HepG2 (cell line): ENCODE measurements around the gene IL1R1. TPM values are rescaled to one million over a fixed set of nuclear protein-coding genes. Genes with fewer than 3 reads are reported as not detected.

Source experiments
- AHR ChIP-seq: IDR thresholded peaks from 2 replicates; pipeline ENCODE4 v1.6.1; 2018; ENCODE audit warnings: missing genetic modification reagents, missing compliant biosample characterization
- ARNT2 ChIP-seq: sonication (generic); formaldehyde crosslinking; IDR thresholded peaks from 2 replicates; pipeline ENCODE4 v1.8.0; 2022; ENCODE audit warnings: mild to moderate bottlenecking, low read depth, missing genetic modification reagents, moderate library complexity
- ATF7-NPFF ChIP-seq: sonication (generic); formaldehyde crosslinking; IDR thresholded peaks from 2 replicates; pipeline ENCODE4 v1.8.1; 2023; ENCODE audit warnings: mild to moderate bottlenecking, low read depth, missing genetic modification reagents, moderate library complexity
- FOXA3 ChIP-seq: IDR thresholded peaks from 2 replicates; pipeline ENCODE4 v1.6.1; 2016; ENCODE audit warnings: missing genetic modification reagents, missing compliant biosample characterization
- HNF4A ChIP-seq: sonication (generic); formaldehyde crosslinking; IDR thresholded peaks from 2 replicates; pipeline ENCODE4 v1.4.0; 2020; ENCODE audit warnings: missing genetic modification reagents
- HOXA3 ChIP-seq: sonication (generic); formaldehyde crosslinking; IDR thresholded peaks from 2 replicates; pipeline ENCODE4 v1.5.0; 2020; ENCODE audit warnings: missing genetic modification reagents
- KDM6A ChIP-seq: IDR thresholded peaks from 2 replicates; pipeline ENCODE4 v1.6.1; 2016; ENCODE audit warnings: low read depth
- MXI1 ChIP-seq: IDR thresholded peaks from 3 replicates; pipeline ENCODE4 v1.6.1; 2012; ENCODE audit warnings: low read depth, low read length, inconsistent platforms, borderline replicate concordance
- ONECUT2 ChIP-seq: sonication (generic); formaldehyde crosslinking; IDR thresholded peaks from 2 replicates; pipeline ENCODE4 v1.4.0; 2020; ENCODE audit warnings: missing genetic modification reagents
- RFXANK ChIP-seq: IDR thresholded peaks from 2 replicates; pipeline ENCODE4 v1.6.1; 2016
- SALL1 ChIP-seq: sonication (generic); formaldehyde crosslinking; IDR thresholded peaks from 2 replicates; pipeline ENCODE4 v1.8.0; 2022; ENCODE audit warnings: mild to moderate bottlenecking, missing genetic modification reagents
- SIX1 ChIP-seq: sonication (generic); formaldehyde crosslinking; IDR thresholded peaks from 2 replicates; pipeline ENCODE4 v1.4.0; 2020; ENCODE audit warnings: missing genetic modification reagents, borderline replicate concordance
- ZNF136 ChIP-seq: sonication (generic); formaldehyde crosslinking; IDR thresholded peaks from 2 replicates; pipeline ENCODE4 v1.8.1; 2022; ENCODE audit warnings: low read depth, mild to moderate bottlenecking, moderate library complexity, missing genetic modification reagents
- ZNF564 ChIP-seq: sonication (generic); formaldehyde crosslinking; IDR thresholded peaks from 2 replicates; pipeline ENCODE4 v1.8.1; 2023; ENCODE audit warnings: mild to moderate bottlenecking, missing genetic modification reagents
- polyA plus RNA-seq, 8 experiments: library from polyadenylated mRNA; depleted of rRNA in 3 of 8; stranded (reverse) in 7 of 8; unstranded in 1 of 8; fragments of >200 nt; fragmentation: Illumina TruSeq in 4 of 8; extraction: Trizol in 4 of 8; gene quantifications; 2 replicates each; pipeline versions ENCODE4 v1.2.1 to v1.2.3, GENCODE V29; 2011 to 2016; ENCODE audit warnings: low read depth in 4 of 8, missing spikeins in 1 of 8, mixed read lengths in 1 of 8; ENCODE audit not compliant: insufficient read depth in 1 of 8
- total RNA-seq, 5 experiments: library from RNA; depleted of rRNA; stranded (reverse); fragments of >200 nt; fragmentation: Illumina TruSeq; extraction: Trizol; gene quantifications; 2 replicates each; pipeline ENCODE4 v1.2.3, GENCODE V29; 2016; ENCODE audit warnings: low read depth in 1 of 5
- TF ChIP-seq, protein P1 (sequence below): sonication (generic); formaldehyde crosslinking; conservative IDR thresholded peaks from 2 replicates; pipeline ENCODE4 v1.5.0; 2020; ENCODE audit warnings: missing genetic modification reagents
- TF ChIP-seq, protein P2 (sequence below): IDR thresholded peaks from 2 replicates; pipeline ENCODE4 v1.6.1; 2016; ENCODE audit warnings: low read depth, control low read depth
- TF ChIP-seq, protein P3 (sequence below), 2 experiments: sonication (generic) in 1 of 2; formaldehyde crosslinking in 1 of 2; IDR thresholded peaks; 2 replicates each; pipeline versions ENCODE4 v1.4.0 to v1.6.1; 2016 to 2020; ENCODE audit warnings: borderline replicate concordance in 1 of 2, low read depth in 1 of 2, mild to moderate bottlenecking in 1 of 2, missing genetic modification reagents in 1 of 2
- TF ChIP-seq, protein P4 (sequence below): conservative IDR thresholded peaks from 2 replicates; pipeline ENCODE4 v1.6.1; 2018; ENCODE audit warnings: missing genetic modification reagents
- TF ChIP-seq, protein P5 (sequence below): sonication (generic); formaldehyde crosslinking; IDR thresholded peaks from 2 replicates; pipeline ENCODE4 v1.9.0; 2021; ENCODE audit warnings: missing genetic modification reagents, mild to moderate bottlenecking, borderline replicate concordance

IL1R1 gene
- total and polyA plus RNA-seq, 2 of the 13 experiments (the other 11 are each of a cell fraction or from before 2014, with no cell fraction given) = 38.0 to 93.1 TPM

DNA sequence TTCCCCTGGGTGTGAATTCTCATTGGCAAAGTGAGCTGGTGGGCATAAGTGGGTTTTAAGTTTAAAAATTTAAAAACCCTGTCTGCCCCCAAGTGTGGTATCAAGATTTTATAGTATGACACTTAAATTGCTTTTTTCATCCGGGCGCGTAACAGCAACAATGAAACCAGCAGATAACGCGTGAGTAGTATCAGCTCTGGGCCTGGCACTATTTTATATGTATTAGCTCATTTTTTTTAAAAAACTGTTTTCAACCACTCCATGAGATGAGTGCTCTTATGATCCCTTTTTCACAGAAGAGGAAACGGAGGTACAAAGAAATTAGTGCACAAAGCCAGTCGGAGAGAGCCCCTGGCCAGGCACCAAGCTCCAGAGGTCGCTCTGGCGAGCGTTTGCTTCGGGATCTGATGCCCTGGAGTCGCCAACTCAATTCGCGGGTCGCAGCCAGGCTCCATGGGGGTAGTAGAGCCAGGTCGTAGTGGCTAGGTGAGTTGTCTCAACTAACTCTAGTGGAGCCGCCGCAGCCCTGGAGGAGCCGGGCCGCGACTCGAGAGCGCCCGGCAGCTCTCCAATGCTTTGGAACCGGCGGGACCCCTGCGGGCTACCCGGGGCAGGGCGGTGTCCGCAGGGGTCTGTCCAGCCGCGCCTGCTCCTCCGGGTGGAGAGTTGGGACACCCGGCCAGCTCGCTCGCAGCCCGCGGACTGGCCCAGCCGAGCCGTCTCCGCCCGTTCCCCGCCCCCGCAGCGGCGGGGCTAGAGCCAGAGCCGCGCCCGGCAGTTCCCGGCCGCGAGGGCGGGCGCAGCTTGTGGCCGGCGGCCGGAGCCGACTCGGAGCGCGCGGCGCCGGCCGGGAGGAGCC lies at the start of gene IL1R1 (continued):
- TF ChIP-seq, protein P1, sequence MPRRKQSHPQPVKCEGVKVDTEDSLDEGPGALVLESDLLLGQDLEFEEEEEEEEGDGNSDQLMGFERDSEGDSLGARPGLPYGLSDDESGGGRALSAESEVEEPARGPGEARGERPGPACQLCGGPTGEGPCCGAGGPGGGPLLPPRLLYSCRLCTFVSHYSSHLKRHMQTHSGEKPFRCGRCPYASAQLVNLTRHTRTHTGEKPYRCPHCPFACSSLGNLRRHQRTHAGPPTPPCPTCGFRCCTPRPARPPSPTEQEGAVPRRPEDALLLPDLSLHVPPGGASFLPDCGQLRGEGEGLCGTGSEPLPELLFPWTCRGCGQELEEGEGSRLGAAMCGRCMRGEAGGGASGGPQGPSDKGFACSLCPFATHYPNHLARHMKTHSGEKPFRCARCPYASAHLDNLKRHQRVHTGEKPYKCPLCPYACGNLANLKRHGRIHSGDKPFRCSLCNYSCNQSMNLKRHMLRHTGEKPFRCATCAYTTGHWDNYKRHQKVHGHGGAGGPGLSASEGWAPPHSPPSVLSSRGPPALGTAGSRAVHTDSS = no peak
- TF ChIP-seq, protein P2, sequence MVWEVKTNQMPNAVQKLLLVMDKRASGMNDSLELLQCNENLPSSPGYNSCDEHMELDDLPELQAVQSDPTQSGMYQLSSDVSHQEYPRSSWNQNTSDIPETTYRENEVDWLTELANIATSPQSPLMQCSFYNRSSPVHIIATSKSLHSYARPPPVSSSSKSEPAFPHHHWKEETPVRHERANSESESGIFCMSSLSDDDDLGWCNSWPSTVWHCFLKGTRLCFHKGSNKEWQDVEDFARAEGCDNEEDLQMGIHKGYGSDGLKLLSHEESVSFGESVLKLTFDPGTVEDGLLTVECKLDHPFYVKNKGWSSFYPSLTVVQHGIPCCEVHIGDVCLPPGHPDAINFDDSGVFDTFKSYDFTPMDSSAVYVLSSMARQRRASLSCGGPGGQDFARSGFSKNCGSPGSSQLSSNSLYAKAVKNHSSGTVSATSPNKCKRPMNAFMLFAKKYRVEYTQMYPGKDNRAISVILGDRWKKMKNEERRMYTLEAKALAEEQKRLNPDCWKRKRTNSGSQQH (CRISPR knock-in tag) = no peak
- TF ChIP-seq SALL1 = peak; percentile 16; the same call in 1 of the 2 replicates
- TF ChIP-seq, protein P3, sequence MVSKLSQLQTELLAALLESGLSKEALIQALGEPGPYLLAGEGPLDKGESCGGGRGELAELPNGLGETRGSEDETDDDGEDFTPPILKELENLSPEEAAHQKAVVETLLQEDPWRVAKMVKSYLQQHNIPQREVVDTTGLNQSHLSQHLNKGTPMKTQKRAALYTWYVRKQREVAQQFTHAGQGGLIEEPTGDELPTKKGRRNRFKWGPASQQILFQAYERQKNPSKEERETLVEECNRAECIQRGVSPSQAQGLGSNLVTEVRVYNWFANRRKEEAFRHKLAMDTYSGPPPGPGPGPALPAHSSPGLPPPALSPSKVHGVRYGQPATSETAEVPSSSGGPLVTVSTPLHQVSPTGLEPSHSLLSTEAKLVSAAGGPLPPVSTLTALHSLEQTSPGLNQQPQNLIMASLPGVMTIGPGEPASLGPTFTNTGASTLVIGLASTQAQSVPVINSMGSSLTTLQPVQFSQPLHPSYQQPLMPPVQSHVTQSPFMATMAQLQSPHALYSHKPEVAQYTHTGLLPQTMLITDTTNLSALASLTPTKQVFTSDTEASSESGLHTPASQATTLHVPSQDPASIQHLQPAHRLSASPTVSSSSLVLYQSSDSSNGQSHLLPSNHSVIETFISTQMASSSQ (IDR thresholded peaks at IDR 0.05; ENCODE audit: low read depth) = no peak
- TF ChIP-seq, protein P3 (CRISPR knock-in tag; IDR thresholded peaks at IDR 0.05; ENCODE audit: borderline replicate concordance) = no peak; the same call in 1 of the 2 replicates
- no peak for TF ChIP-seq ONECUT2
- TF ChIP-seq MXI1 = no peak; the same call in 2 of the 3 replicates
- no peak for TF ChIP-seq ZNF136 (CRISPR knock-in tag)
- TF ChIP-seq HOXA3 (CRISPR knock-in tag) = peak; percentile 75; the same call in 1 of the 2 replicates
- TF ChIP-seq ATF7-NPFF (CRISPR knock-in tag) = peak; percentile 90
- TF ChIP-seq FOXA3 = no peak; the same call in 1 of the 2 replicates
- no peak for TF ChIP-seq SIX1 (CRISPR knock-in tag)
- no peak for TF ChIP-seq HNF4A
- TF ChIP-seq ARNT2 (CRISPR knock-in tag) = peak; percentile 53; the same call in 1 of the 2 replicates
- no peak for TF ChIP-seq ZNF564 (CRISPR knock-in tag)
- TF ChIP-seq, protein P4, sequence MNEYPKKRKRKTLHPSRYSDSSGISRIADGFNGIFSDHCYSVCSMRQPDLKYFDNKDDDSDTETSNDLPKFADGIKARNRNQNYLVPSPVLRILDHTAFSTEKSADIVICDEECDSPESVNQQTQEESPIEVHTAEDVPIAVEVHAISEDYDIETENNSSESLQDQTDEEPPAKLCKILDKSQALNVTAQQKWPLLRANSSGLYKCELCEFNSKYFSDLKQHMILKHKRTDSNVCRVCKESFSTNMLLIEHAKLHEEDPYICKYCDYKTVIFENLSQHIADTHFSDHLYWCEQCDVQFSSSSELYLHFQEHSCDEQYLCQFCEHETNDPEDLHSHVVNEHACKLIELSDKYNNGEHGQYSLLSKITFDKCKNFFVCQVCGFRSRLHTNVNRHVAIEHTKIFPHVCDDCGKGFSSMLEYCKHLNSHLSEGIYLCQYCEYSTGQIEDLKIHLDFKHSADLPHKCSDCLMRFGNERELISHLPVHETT (CRISPR knock-in tag) = no peak
- no peak for TF ChIP-seq AHR
- TF ChIP-seq, protein P5, sequence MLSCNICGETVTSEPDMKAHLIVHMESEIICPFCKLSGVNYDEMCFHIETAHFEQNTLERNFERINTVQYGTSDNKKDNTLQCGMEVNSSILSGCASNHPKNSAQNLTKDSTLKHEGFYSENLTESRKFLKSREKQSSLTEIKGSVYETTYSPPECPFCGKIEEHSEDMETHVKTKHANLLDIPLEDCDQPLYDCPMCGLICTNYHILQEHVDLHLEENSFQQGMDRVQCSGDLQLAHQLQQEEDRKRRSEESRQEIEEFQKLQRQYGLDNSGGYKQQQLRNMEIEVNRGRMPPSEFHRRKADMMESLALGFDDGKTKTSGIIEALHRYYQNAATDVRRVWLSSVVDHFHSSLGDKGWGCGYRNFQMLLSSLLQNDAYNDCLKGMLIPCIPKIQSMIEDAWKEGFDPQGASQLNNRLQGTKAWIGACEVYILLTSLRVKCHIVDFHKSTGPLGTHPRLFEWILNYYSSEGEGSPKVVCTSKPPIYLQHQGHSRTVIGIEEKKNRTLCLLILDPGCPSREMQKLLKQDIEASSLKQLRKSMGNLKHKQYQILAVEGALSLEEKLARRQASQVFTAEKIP = no peak
- no peak for TF ChIP-seq KDM6A (CRISPR knock-in tag)
- no peak for TF ChIP-seq RFXANK (CRISPR knock-in tag)
